Epithelial cell of proximal tubule (primary cell): Measurements from ENCODE around the gene PRR20E. TPM values are rescaled to one million over a fixed set of nuclear protein-coding genes. Genes with fewer than 3 reads are reported as not detected.

Experiments
- DNase-seq: peaks from one replicate; pipeline ENCODE4 v3.0.0-alpha.2; 2011; ENCODE audit warnings: low read depth
- H3K4me3 ChIP-seq: 2 replicates; pipeline ENCODE4 v1.5.1; 2011; ENCODE audit warnings: low read depth, mild to moderate bottlenecking, low read length
- CTCF ChIP-seq: conservative IDR thresholded peaks from 2 replicates; pipeline ENCODE4 v1.5.1; 2012; ENCODE audit warnings: low read depth, mild to moderate bottlenecking, low read length
- total RNA-seq: library from RNA; depleted of rRNA; stranded (reverse); fragments of >200 nt; gene quantifications from 2 replicates; pipeline ENCODE4 v1.2.3, GENCODE V29; 2015

PRR20E gene
- total RNA-seq, 1 donor from 2014 or later: not detected

- DNase-seq: no peak
- H3K4me3 ChIP-seq: no peak overlapping the region
- no peak for TF ChIP-seq CTCF
Observed at GRCh38 chr13:57191667-57192066, 24.7 kb downstream of the PRR20E start.

GRCh38 chr13:57212989-57213388 lies 46.0 kb downstream of the PRR20E start:
- no peak for TF ChIP-seq CTCF
- no peak for DNase-seq
- H3K4me3 ChIP-seq: no peak overlapping the region

Other genes with a start within 250 kb of the PRR20E start
- gene PRR20A, start 26.3 kb upstream of the PRR20E start, total RNA-seq: not detected in 2 replicates
- not detected in 2 replicates for gene PRR20B, start 19.7 kb upstream of the PRR20E start, total RNA-seq
- gene PRR20C, start 13.1 kb upstream of the PRR20E start, total RNA-seq: not detected in 2 replicates
- not detected in 2 replicates for gene PRR20D, start 6.6 kb upstream of the PRR20E start, total RNA-seq